GM12872 (cell line): ENCODE measurements around the gene VIPR1.

Experiments
- TF ChIP-seq, protein P1 (sequence below): IDR thresholded peaks from 3 replicates; pipeline ENCODE4 v1.5.1; 2011; ENCODE audit warnings: low read depth, mild to moderate bottlenecking, low read length, moderate library complexity; ENCODE audit not compliant: insufficient read depth

VIPR1 gene

DNA sequence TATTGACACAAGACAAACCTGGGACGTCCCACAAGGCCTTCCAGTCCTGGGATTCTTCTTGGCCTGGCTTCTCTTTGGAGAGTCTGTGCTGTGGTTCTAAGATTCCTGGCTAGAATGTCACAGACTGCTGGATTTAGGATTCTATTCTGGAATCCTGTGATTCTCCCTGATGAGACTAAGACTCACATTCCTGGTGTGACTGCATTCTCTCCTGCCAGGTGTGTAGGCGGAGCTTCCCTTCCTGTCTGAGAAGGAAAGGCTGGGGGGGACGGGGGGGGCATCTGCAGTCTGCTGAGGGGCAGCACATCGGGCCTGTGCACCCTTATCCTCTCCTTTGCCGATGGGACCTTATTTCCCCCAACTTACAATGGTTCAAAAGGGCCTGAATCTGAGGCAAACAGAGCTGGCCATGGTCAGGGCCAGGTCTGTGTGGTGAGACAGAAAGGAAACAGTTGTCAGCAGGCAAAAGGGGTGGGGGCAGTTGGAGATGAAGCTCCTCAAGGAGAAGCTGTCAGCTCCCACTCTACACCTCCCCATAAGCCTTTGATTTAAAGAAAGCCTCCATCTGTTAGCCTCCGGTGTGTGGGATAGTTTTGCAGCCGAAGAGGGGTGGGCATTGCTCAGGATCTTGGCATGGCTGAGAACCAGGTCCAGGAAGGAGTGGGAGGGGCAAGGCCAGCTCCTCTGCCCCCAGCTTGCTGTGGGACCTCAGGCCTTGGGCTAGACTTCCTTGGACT lies 30.9 kb downstream of the VIPR1 start:
- TF ChIP-seq, protein P1, sequence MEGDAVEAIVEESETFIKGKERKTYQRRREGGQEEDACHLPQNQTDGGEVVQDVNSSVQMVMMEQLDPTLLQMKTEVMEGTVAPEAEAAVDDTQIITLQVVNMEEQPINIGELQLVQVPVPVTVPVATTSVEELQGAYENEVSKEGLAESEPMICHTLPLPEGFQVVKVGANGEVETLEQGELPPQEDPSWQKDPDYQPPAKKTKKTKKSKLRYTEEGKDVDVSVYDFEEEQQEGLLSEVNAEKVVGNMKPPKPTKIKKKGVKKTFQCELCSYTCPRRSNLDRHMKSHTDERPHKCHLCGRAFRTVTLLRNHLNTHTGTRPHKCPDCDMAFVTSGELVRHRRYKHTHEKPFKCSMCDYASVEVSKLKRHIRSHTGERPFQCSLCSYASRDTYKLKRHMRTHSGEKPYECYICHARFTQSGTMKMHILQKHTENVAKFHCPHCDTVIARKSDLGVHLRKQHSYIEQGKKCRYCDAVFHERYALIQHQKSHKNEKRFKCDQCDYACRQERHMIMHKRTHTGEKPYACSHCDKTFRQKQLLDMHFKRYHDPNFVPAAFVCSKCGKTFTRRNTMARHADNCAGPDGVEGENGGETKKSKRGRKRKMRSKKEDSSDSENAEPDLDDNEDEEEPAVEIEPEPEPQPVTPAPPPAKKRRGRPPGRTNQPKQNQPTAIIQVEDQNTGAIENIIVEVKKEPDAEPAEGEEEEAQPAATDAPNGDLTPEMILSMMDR: no peak

DNA sequence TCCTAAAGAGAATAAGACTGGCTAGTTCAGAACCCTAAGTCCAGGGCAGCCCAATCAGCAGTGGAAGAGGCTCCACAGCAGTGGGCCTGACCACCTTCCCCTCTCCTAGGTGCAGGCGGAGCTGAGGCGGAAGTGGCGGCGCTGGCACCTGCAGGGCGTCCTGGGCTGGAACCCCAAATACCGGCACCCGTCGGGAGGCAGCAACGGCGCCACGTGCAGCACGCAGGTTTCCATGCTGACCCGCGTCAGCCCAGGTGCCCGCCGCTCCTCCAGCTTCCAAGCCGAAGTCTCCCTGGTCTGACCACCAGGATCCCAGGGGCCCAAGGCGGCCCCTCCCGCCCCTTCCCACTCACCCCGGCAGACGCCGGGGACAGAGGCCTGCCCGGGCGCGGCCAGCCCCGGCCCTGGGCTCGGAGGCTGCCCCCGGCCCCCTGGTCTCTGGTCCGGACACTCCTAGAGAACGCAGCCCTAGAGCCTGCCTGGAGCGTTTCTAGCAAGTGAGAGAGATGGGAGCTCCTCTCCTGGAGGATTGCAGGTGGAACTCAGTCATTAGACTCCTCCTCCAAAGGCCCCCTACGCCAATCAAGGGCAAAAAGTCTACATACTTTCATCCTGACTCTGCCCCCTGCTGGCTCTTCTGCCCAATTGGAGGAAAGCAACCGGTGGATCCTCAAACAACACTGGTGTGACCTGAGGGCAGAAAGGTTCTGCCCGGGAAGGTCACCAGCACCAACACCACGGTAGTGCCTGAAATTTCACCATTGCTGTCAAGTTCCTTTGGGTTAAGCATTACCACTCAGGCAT lies 33.7 kb downstream of the VIPR1 start:
- TF ChIP-seq, protein P1: peak; percentile 64

DNA sequence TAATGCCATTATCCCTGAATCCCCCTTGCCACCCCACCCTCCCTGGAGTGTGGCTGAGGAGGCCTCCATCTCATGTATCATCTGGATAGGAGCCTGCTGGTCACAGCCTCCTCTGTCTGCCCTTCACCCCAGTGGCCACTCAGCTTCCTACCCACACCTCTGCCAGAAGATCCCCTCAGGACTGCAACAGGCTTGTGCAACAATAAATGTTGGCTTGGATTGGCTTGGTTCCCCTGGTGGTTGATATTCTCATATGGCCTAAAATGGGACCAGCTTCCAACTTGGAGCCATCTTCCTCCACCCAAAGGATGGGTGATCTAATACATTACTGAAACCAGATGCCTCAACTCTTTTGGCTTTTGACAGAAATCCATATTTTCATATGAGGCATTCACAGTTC lies 34.9 kb downstream of the VIPR1 start:
- TF ChIP-seq, protein P1: no peak

DNA sequence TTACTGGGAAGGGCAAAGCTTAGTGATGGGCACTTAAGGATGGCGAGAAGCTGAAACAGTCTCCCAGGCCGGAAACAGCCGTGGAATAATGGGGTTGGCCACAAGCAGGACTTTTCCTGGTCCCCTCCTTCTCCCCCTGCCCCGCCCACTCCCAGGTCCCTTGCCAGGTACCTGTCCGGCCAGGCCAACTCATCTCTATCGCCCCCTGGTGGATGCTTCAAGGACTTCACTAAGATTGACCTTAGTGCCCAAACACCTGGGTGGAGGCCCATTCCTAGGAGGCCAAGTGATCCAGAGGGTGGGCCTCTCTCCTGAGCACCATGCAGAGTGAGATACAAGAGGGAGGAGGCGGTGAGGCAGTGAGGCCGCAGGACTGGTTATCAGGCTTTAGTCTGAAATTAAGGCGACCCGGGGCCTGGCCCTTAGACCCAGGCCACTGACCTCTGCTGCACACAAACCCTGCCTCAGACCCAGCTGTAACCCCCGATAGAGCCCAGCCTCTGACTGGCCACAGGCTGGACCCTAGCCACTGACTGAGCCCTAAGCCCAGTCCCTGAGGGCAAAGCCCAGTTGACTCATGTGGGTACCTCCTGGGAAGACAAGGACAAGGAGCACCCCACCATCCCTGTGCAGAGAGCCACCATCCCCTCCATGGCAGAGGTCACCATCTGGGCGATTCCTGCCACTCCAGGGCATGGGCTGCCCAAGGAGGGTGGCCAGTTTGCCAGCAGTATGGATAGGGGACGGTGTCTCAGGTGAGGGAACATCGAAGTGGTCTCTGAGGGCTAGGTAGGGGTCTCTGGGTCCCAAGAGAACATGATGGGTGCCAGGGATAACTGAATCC lies 37.6 kb downstream of the VIPR1 start:
- TF ChIP-seq, protein P1: peak; percentile 79

DNA sequence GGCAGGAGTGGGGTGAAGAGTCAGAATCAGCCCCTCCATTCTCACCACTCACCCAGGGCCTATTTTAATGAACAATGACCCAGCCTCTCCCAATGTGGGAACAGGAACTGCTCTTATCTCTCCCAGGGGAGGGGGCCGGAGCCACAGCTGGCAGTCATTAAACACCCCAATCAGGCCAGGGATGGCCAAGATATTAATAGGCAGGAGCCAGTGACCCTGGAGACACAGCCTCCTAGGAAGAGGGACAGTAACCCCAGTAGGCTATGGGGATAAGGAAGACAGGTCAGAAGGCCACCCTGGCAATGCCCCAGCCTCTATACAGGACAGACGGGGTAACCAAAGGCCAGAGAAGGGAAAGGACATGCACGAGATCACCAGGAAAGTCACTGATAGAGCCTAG lies 38.6 kb downstream of the VIPR1 start:
- TF ChIP-seq, protein P1: no peak

DNA sequence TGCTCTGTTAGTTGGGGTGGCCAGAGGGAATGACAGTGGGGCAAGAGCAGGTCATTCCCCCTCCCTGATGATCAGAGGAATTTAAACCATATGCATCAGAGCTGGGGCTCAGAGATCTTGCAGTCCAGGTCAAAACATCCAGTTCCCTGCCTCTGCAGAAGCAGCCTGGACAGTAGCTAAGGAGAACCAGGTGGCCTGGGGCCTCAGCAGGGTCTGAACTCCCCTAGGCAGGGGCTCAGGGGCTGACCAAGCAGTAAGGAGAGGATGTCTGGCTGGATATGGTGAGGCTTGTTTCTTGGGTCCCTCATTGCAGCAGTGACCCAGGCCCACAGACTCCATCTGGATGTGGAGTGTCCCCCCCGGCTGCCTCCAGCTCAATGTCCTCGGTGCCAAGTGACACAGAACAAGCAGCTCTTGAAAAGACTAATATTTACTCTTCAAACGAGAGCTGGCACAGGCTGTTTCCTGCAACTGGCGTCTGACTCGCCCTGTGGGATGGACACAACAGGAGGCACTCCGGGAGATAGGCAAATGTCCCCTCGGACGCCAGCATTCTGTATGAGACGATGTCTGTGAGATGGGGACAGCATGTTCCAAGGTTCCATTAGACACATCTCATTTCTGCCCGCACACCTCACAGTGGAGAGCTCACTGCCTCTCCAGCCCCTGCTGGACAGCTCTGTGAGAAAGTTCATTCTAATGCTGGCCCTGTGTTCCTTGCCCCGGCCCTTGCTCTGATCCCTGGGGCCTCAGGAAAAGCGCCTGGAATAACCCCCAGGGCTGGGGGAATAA lies 42.2 kb downstream of the VIPR1 start:
- TF ChIP-seq, protein P1: no peak
